GM19023 (cell line): ENCODE measurements around the gene VRTN.
"Not testable (repeated sequence)": the region's sequence is repeated elsewhere in the genome, so short reads cannot be mapped to it uniquely, and the experiment has no call there.

Source experiments
- ATAC-seq: cut with Tn5 transposase; IDR thresholded peaks from one replicate; pipeline ENCODE4 v1.9.1; 2021; ENCODE audit warnings: mild to moderate bottlenecking, moderate library complexity; ENCODE audit not compliant: unreplicated experiment

The VRTN gene, protein sequence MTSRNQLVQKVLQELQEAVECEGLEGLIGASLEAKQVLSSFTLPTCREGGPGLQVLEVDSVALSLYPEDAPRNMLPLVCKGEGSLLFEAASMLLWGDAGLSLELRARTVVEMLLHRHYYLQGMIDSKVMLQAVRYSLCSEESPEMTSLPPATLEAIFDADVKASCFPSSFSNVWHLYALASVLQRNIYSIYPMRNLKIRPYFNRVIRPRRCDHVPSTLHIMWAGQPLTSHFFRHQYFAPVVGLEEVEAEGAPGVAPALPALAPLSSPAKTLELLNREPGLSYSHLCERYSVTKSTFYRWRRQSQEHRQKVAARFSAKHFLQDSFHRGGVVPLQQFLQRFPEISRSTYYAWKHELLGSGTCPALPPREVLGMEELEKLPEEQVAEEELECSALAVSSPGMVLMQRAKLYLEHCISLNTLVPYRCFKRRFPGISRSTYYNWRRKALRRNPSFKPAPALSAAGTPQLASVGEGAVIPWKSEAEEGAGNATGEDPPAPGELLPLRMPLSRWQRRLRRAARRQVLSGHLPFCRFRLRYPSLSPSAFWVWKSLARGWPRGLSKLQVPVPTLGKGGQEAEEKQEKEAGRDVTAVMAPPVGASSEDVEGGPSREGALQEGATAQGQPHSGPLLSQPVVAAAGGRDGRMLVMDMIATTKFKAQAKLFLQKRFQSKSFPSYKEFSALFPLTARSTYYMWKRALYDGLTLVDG

DNA sequence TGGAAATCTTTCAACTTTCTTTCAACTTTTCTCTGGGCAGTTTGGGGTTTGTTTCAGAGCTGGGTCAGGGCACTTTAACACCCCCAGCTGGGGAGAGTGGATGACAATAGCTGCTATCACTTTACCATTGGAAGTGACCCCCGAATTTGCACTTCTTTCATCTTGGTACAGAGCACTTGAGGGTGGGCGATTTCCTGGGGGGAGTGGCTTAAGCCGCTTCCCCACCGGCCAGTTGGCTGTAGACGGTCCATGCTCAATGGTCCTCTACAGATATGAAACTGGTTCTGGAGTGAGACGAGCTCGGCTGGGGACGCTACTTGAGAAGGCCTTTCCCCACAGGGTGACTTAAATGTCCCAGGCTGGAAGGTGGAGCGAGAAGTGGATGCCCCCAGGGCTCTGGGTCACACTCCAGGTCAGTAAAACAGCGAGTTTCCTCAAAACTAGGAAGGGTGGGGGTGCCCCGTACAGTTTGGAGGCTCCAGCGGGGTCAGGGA, at the start of gene VRTN:
VRTN (plus strand) TSS at position 231 of the 494 bp plus-strand sequence. CDS start 8,313 bp downstream, outside the sequence.
- no peak for ATAC-seq

DNA sequence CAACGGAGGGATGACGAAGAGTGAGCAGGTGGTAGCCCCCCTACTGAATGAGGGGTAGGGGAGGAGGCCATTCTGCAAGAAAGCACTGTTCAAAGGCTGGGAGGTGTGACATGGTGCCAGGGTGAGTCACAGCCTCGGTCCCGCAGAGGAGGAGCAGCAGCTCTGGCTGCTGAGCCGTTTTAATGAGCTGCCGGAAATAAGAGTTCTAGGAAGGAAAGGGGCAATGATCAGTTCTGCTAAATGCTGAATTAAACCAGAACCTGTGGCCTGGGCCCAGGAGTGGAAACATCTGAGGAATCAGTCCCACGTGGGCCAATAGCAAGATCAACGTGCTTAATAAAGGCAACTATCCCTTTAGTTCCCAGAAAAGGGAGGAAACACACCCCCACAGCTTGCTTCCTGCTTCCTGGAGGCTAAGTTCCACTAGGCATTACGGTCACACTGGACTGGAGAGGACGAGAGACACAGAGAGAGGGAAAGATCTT, 49.2 kb upstream of the VRTN start:
- ATAC-seq, result no peak

DNA sequence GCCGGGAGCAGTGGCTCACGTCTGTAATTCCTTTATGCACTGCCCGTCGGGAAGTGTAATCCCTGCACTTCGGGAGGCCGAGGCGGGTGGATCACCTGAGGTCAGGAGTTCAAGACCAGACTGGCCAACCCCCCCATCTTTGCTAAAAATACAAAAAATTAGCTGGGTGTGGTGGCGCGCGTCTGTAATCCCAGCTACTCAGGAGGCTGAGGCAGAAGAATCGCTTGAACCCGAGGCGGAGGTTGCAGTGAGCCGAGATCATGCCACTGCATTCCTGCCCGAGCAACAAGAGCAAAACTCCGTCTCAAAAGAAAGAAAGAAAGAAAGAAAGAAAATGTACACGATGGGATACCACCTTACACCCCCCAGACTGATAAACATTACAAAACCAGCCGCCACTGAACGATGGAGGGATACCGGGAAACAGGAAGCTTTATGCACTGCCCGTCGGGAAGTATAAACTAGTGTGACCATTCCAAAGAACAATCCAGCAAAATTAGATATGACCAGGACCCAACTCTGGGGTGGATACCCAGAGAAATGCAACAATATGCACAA, 46.6 kb upstream of the VRTN start:
- ATAC-seq, result no peak

DNA sequence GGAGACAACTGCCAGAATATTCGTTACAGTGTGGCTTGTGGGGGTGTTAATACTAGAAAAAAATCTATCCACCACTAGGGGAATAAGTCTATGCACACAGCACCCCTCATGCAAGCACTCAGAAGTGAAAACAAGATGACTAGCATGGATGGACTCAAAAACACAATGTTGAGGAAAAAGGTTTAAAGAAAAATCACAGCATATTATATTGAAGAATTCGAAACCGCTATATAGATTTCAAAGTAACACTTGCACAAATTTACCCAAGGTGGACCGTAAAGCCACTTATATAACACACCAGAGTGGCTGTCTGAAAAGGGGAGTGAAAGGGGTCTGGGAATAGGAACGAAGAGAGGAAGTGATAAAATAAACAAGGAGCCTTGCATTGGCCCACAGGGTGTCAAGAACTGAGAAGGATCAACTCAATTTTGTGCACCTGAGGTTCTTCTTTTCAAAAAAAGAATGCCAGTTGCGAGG, 46.1 kb upstream of the VRTN start:
- peak; percentile 31 for ATAC-seq

DNA sequence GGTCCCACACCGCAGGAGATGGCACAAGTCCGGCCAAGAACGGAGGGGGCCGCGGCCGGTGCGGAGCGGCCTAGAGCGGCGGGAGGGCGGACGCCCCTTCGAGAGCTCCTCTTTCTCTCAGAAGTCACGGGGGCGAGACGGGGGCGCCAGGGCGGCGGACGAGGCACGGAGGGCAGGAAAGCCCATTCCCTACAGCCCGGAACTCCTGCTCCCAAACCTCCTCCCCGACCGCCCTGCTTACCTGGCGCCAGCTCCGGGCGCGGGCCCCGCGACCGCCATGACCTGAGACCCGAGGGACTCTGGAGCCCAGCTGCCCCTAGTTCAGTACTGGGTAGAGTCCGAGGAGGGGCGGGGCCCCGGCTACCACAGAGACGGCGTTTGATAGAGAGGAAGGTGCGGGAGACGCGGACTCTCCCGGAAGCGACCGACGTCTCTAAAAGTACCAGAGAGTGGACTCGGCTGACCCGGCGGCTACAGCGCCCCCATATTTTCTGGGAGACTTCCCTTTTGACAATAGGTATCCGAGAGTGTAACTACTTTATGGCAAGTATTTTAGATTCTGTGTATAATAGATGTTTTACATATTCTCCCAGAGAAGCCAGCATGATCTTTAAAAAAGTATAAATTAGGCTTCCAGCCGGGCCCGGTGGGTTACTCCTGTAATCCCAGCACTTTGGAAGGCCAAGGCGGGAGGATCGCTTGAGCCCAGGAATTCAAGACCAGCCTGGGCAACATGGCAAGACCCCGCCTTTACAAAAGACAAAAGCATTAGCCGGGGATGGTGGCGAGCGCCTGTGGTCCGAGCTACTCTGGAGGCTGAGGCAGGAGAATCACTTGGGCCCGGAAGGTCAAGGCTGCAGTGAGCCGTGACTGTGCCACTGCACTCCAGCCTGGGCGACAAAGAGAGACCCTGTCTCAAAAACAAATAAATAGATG, 45.4 kb upstream of the VRTN start, which contains the start of gene ABCD4:
ABCD4 (minus strand) TSS at position 301 of the 936 bp plus-strand sequence; CDS start at position 279, 22 bp downstream.
- ATAC-seq, result peak; percentile 99

DNA sequence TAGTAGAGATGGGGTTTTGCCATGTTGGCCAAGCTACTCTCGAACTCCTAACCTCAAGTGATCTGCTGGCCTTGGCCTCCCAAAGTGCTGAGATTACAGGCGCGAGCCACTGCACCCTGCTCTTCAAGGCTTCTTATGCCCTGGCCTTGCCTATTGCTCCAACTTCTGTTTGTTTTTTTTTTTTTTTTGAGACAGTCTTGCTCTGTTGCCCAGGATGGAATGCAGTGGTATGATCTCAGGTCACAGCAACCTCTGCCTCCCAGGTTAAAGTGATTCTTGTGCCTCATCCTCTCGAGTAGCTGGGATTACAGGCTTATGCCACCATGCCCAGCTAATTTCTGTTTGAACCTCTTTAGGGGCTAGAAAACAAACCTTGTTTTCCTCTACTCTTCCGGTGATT, 39.6 kb upstream of the VRTN start:
- ATAC-seq, result no peak

DNA sequence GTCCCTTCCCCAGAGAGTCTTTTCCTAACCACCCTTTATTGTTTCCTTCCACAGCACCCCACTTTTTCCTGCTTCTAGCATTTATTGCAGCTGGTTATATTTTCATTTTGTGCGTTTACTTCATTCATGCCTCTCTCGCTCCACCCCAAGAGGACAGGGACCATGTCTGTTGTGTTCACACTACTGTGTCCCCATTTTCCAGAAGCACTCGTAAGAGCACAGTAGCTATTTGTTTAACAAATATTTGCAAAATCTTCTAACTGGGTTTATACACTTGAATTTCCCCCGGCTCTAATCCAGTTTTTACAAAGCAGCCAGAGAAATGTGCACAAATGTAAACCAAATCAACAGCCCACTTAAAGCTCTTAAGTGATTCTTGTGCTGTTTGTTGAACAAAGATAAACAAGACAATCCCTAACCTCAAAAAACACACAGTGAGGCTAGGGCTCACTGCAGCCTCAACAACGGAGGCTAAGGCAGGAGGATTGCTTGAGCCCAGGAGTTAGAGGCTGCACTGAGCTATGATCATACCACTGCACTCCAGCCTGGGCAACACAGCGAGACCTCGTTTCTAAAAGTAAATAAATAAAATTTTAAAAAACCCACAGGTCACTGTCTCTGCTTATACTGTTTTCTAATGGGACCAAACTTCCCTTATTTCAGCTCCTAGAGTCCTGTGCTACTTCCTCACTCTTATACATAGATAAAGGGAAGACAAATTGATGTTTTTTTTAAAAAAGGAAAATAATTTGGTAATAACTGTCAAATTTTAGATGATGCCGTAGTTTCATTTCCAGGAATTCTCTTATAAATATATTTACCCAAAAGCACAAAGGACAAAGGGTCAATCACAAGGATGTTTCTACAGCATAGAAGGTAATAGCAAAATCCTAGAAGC, 38.9 kb upstream of the VRTN start:
- no peak for ATAC-seq

DNA sequence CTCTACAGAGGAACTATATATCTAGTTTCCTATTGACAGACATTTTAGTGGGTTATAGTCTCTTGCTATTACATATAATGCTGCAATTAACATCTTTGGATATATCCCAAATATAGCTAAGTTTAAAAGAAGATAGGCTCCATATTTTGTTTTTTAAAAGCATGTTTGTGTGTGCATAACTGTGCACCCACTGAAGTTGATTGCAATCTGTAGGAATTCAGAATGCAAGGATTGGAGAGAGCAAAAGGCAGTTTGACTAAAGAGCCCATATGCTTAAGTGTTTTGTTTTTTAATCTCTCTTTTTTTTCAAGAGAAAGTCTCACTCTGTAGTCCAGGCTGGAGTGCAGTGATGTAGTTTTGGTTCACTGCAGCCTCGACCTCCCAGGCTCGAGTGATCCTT, 36.1 kb upstream of the VRTN start:
- no peak for ATAC-seq

DNA sequence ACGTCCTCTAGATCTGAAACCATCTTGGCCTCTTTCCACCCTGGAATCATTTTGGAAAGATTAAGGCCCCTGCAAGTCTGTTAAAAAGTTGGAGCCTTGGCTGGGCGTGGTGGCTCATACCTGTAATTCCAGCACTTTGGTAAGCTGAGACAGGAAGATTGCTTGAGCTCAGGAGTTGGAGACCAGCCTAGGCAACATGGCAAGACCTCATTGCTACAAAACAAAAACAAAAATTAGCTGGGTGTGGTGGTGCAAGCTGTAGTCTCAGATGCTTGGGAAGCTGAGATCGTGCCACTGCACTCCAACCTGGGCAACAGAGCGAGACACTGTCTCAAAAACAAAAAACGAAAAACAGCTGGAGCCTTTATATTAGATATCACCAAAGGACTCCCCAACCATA, 34.7 kb upstream of the VRTN start:
- no peak for ATAC-seq

DNA sequence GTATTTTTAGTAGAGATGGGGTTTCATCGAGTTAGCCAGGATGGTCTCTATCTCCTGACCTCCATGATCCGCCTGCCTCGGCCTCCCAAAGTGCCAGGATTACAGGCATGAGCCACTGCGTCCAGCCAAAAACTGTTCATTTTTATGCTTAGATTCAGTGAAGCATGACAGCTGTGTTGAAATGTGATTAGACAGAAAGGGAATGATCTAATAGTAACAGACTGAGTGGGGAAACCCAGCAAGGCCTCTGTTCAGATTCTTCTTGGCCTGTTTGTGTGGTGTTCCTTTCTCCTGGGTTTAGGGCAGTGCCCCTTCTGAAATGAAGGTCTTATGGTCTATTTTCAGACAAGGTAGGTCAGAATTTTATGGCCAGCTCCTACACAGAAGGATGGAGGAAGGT, 33.7 kb upstream of the VRTN start:
- no peak for ATAC-seq

DNA sequence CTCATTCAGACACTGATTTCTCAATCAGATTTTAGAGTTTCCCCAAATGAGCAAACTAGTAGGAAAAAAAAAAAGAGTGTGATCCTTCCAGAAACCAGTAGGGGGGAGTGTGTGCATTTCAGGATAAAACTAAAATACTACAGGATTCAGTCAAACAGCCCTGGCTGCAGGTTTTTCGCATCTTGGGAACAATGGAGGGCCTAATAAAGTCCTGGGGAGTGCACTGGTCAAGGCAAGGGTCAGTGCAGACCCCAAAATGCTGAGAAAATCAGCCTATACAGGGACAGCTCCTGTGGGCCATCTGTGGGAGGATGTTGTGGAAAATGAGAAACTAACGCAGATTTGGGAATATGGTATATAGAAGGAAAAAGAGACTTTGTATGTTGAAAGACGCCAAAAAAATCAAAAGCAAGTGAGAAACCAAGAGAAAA, 23.3 kb upstream of the VRTN start:
- ATAC-seq, result no peak

DNA sequence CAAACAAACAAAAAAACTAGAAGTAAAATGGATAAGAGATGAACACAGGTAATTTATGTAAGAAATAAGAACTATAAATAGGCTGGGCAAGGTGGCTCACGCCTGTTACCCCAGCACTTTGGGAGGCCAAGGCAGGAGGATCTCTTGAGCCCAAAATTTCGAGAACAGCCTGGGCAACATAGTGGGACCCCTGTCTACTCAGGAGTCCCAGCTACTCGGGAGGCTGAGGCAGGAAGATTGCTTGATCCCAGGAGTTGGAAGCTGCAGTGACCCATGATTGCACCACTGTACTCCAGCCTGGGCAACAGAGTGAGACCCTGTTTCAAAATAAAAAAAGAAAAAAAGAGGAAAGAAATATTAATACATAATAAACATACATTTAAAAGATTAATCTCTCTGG, 22.8 kb upstream of the VRTN start:
- no peak for ATAC-seq

DNA sequence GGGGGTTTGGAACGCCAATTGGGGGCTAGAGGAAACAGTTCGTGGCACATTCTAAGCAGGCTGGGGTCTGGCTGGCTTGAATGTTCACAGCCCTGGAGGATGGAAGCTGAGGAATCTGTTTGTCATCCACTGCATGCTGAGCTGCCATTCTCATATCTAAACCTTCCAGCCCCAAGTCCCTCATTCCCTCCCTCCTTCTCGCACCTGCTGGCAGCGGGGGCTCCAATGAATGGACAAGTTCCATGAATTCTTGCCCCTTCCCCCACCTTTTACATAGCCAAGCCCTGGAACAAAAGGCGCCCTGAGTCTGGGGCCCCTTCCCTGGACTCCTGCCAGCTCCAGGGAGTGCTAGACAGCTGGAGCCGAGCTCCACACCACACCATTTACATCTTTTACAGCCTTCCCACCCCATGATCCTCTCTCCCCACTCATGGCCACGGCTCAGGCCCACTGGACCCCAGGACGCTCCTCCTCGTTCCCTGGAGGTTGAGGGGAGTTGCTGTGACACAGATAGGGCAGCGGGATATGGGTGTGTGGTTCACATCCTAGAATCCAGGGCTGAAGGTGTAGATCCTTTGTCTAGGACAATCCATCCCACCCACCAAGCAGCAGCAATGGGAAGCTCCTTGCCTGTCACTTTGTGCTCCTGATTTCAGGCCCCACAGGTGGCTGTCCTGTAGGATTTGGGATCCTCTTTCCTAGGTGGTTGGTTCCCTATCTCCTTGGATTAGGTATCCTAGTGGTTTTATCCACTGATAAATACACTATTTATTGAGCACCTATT, 21.7 kb upstream of the VRTN start:
- no peak for ATAC-seq

DNA sequence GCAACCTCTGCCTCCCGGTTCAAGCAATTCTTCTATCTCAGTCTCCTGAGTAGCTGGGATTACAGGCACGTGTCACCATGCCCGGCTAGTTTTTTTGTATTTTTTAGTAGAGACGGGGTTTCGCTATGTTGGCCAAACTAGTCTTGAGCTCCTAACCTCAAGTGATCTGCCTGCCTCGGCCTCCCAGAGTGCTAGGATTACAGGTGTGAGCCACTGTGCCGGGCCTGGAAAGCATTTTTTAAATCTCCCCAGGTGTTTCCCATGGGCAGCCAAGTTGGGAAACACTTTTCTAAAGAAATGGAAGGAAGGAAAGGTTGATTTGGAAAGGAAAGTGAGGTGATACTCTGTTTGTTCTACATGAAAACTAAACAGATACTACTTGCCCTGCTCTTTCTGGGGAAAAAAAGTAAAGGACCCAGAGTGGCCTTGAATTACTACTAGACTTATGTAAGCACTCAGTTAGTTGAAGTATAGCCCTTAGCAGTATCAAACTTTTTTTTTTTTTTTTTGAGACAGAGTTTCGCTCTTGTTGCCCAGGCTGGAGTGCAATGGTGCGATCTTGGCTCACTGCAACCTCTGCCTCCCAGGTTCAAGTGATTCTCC, 18.2 kb upstream of the VRTN start:
- not testable (repeated sequence) for ATAC-seq

DNA sequence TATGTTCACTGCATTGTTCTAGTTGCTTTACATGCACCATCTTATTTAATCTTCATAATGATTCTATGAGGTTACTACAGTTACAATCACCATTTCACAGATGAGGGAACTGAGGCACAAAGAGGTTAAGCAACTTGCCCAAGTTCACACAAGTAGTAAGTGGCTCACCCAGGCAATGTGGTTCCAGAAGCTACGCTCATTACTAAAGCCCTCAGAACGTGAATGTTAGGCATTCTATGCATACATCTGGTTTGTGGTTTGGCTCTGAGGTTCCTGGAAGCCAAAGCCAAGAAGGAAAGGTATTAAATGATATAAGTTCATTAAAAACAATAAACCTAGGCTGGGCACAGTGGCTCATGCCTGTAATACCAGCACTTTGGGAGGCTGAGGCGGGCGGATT, 14.4 kb upstream of the VRTN start:
- ATAC-seq, result no peak

DNA sequence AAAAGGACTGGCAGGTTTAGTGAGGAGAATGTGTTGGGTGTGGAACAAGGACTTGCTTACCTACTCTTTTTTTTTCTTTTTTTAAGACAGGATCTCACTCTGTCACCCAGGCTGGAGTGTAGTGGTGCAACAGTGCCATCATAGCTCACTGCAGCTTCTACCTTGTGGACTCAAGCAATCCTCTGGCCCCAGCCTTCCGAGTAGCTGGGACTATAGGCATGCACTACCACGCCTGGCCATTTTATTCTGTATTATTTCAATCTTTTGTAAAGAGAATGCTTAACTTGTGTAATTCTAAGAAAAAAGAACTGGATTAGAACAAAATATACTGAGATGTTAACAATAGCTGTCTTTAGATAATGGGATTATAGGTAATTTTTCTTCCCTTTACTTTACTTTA, 1.9 kb upstream of the VRTN start:
- no peak for ATAC-seq

DNA sequence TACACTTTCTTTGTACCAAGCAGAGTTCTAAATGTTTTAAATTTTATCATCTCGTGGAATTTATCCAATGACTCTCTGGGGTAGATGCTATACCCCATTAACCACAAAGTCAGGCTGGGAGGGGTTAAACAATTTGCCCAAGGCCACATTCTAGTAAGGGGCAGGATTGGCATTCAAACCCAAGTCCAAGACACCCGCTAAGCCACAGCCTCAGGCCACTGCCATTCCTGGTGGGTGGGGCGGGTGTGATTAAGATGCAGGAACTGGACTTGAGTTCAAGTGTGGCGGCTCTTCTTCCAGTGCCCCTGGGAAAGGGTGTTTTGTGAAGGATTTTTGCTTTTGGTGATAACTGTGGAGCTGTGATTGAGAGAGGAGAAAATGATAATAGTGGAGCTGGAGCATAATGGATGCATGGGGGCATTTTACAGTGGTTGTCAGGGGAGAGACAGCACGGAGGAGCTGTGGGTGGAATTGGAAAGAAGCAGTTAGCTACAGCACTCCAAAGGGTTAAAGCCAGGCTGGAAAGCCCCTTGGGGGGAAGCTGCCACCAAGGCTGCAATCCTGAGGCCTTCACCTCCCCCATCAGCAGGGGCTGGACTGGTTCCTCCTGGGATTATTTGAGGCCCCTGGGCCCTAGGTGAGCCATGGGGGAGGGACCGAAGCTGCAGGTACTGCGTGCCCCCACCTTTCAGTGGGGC, 1.0 kb upstream of the VRTN start:
- no peak for ATAC-seq

DNA sequence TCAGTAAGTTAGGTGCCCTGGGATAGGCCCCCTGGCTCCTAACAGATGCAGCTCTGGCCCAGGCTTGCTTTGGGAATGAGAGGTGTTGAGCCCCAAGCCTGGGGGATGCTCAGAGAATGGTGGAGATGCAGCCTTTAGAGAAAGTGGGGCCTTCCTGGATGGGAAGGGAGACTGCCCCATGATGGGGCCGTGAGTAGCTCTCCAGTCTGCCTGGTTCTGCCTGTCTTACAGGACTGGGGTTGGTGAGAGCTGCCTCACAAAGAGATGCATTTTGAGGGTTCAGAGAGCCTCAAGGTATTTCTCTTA, 523 bp upstream of the VRTN start:
- no peak for ATAC-seq
